GM10248 (cell line): ENCODE data around the gene UBQLN4.
A peak's percentile ranks its signal among the peaks of the same experiment; 100 is the strongest.

Experiments
- CTCF ChIA-PET: fragments of 300-600 bp; sonication (Branson Sonifier 250); formaldehyde crosslinking; extraction: SDS; loops from one replicate; lab custom pipeline; 2021; ENCODE audit warnings: antibody characterized with exemption; lab: Yijun Ruan, JAX
- POLR2A ChIA-PET: fragments of 350-650 bp; sonication (Branson Sonifier 250); formaldehyde crosslinking; extraction: SDS; loops from one replicate; lab custom pipeline; 2020; ENCODE audit warnings: antibody characterized with exemption; lab: Yijun Ruan, JAX
- DNase-seq: peaks from one replicate; pipeline ENCODE4 v3.0.0; 2012; ENCODE audit errors: extremely low spot score
- TF ChIP-seq, protein P1 (sequence below): IDR thresholded peaks from 2 replicates; pipeline ENCODE4 v1.5.1; 2012; ENCODE audit warnings: mild to moderate bottlenecking, low read depth; ENCODE audit errors: extremely low read depth, missing control alignments, control extremely low read depth

The UBQLN4 gene

DNA sequence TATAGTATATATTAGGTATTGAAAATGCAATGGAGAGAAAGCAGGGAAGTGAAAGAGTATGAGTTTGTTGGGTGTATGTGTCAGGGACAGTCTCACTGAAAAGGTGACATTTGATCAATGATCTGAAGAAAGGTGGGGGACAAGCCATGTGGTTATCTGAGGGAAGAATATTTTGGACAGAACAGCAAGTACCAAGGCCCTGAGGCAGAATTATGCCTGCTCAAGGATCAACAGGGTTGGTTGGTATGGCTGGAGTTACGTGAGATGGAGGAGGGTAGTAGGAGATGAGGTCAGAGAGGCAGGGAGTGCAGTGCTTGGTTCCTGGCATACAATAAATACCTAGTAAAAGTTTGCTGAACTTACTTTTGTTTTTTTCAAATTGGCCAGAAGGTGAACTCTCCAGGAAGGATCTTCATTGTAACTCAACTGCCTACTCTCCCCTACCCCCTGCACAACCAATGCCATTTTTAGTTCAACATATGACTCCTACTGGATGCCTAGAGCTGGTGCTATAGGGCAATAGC, 2.8 kb upstream of the UBQLN4 start:
- POLR2A ChIA-PET, result no interaction called here
- TF ChIP-seq, protein P1, sequence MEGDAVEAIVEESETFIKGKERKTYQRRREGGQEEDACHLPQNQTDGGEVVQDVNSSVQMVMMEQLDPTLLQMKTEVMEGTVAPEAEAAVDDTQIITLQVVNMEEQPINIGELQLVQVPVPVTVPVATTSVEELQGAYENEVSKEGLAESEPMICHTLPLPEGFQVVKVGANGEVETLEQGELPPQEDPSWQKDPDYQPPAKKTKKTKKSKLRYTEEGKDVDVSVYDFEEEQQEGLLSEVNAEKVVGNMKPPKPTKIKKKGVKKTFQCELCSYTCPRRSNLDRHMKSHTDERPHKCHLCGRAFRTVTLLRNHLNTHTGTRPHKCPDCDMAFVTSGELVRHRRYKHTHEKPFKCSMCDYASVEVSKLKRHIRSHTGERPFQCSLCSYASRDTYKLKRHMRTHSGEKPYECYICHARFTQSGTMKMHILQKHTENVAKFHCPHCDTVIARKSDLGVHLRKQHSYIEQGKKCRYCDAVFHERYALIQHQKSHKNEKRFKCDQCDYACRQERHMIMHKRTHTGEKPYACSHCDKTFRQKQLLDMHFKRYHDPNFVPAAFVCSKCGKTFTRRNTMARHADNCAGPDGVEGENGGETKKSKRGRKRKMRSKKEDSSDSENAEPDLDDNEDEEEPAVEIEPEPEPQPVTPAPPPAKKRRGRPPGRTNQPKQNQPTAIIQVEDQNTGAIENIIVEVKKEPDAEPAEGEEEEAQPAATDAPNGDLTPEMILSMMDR, result no peak
- no peak for DNase-seq
- CTCF ChIA-PET, result interaction anchor here (1.0 to 2.0 kb wide), 4 partner anchors 9 to 31 kb away, joined by 3 to 11 read pairs (median 4); no protein-coding TSS in a partner anchor

DNA sequence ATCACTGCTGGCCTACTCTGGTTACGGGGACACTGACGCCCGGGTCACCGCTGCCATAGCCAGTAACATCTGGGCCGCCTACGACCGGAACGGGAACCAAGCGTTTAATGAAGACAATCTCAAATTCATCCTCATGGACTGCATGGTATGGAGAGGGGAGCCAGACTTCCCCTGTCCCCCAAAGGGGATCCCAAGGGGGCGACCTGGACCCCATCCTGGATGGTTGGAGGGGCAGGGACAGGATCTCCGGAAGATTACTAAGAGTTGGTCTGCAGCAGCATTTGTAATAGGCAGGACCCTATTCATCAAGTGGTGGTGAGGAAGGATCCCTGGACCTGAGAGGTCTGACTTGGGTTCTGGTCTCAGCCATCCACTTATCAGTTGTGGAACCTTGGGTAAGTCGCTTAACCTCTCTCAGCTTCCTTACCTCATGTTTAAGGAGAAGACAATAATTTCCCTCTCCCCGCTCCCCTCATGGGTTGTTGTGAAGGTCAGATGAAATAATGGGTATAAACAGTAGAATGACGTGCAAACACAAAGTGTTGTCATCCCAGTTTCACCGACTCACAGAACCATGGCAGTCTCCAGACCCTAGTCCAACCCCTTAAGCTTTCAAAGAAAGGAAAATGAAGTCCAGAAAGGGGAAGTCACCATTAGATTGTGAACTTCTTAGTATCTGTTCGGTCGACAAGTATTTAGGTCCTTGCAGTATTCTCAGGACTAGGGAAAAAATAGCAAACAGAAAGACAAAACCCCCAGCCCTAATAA, 1.9 kb upstream of the UBQLN4 start:
- POLR2A ChIA-PET, result no interaction called here
- TF ChIP-seq, protein P1, result no peak

DNA sequence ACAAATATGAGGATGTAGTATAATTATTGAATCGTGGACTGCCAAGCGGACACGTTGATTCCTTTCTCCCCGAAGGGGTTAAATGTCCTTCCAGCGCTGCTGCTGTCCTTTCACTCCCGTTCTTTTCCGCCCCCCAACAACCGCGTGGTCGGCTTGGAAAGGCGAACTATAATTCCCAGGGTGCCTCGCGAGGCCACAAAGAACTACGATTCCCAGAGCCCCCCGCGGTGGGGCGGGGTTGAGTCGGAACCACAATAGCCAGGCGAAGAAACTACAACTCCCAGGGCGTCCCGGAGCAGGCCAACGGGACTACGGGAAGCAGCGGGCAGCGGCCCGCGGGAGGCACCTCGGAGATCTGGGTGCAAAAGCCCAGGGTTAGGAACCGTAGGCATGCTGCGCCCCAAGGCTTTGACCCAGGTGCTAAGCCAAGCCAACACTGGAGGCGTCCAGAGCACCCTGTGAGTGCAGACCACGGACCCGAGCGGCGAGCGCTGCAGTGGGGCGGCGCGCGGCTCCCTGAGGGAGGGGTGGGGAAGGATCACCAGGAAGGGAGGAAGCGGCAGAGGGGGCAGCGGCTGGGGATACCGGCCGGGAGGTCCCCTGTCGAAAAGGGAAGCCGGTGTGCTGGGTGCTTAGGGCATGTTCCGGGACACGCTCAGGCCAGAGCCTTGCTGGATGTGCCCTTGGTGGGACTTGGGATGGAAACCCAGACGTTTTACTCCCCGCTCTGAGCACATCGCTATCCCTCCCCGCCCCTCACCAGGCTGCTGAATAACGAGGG, 1.1 kb upstream of the UBQLN4 start, which contains the start of gene LAMTOR2:
LAMTOR2 (plus strand) TSS at position 283 of the 781 bp plus-strand sequence; CDS start at position 391, 108 bp downstream.
- TF ChIP-seq, protein P1, result no peak
- DNase-seq, result peak; percentile 94
- ChIA-PET POLR2A (no interaction called here), CTCF (interaction anchor here (1.5 to 2.4 kb wide), 4 partner anchors 11 to 34 kb away, joined by 4 to 17 read pairs (median 6); partner anchors contain the start of gene SSR2)

More for the DNA sequence above, 1.9 kb upstream of the UBQLN4 start:
- CTCF ChIA-PET, result interaction anchor here (1.0 kb wide), 2 partner anchors 11 to 30 kb away, joined by 3 read pairs; no protein-coding TSS in a partner anchor
- no peak for DNase-seq

DNA sequence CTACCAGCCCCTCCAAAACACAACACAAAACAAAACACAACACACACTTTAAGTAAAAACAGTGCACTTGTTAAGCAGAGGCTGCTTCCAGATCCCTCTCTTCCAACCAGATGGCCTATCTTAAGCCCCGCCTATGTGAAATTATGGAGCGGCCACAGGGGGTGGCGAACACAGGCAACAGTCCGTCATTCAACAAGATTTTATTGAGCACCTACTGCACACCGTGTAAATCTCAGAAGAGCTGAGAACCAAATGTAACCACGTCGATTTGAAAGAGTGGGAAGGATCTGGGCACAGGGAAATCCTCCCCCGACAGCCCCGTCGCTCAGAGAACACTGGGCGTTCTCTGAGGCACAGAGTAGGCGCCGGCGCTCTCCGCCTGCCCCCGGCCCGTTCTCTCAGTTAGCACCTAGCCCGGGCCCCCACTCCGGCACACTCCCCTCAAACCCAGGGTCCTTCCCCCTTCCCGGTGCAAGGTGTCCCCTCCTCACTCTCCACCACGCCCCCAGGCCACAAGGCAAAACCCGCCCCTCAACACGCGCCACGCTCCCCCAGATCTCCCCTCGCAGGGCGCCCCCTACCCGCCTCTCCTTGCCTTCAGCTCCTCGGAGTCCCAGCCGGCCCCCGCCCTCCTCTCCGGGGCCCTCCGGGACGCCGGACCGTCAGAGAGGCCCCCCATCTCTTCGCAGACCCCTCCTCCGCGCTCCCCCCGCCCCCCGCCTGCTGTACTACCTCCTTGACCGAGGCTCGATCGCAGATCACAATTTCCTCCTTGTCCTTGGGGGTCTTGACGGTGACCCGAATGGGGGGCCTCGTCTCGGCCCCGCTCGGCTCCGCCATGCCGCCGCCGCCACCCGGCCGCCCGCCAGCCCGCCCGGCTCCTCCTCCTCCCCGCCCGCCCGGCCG, 483 bp downstream of the UBQLN4 start:
- TF ChIP-seq, protein P1, result peak; percentile 55
- CTCF ChIA-PET, result interaction anchor here (0.9 to 2.4 kb wide), 10 partner anchors 9 to 113 kb away, joined by 3 to 17 read pairs (median 4); partner anchors contain the start of gene SSR2
- peak; percentile 79 for DNase-seq
- POLR2A ChIA-PET, result interaction anchor here (0.5 kb wide), 1 partner anchor 165 kb away, joined by 6 read pairs; no protein-coding TSS in a partner anchor

DNA sequence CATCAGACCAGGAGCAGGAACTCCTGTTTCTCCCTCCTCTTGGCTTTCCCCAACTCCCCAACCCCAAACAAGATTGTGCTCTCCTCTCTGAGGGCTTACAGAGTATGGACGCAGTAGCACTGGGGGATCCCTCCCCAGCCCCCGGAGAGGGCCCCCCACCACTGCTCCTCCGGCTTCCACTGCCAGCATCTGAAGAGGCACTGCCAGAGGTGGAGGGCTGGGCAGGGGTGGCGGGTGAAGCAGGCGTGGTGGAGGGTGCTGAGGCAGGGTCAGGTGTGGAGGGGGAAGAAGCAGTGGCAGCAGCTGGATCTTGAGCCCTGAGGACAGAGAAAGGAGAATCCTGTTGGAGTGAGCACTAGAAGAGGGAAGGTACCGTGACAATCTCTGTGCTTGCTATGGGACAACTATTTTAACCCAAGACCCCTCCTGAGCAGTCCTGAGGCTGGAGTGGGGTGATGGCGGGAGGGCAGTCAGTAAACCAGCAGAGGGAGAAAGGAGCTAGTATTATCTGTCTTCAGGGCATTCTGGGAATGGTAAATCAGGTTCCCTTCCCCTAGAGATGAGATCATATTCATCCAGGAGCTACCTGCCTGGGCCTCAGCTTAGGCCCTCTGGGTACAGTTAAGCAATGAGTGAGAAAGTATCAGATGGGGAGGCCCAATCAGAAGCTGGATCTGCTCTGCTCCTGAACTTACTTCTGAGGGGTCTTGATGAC, 2.4 kb downstream of the UBQLN4 start:
- POLR2A ChIA-PET, result no interaction called here
- CTCF ChIA-PET, result interaction anchor here (1.1 to 3.2 kb wide), 6 partner anchors 12 to 62 kb away, joined by 3 to 12 read pairs (median 3); no protein-coding TSS in a partner anchor
- no peak for DNase-seq
- TF ChIP-seq, protein P1, result no peak
